Vagina (tissue), 2 donors: ENCODE measurements around the gene MINDY4. TPM values are rescaled to one million over a fixed set of nuclear protein-coding genes. Genes with fewer than 3 reads are reported as not detected.

Experiments used
- DNase-seq, 2 donors: peaks; one replicate each; pipeline ENCODE4 v3.0.0-alpha.2; 2017; ENCODE audit errors: extremely low spot score in 2 of 2
- H3K27ac ChIP-seq: fragments of 200-600 bp; sonication (generic); one replicate; pipeline ENCODE4 v1.5.1; 2019
- H3K27me3 ChIP-seq: fragments of 200-600 bp; sonication (generic); one replicate; pipeline ENCODE4 v1.5.1; 2019
- H3K36me3 ChIP-seq, 2 donors: fragments of 200-600 bp; sonication (generic); one replicate each; pipeline ENCODE4 v1.5.1; 2017 to 2019
- H3K4me1 ChIP-seq: fragments of 200-600 bp; sonication (generic); one replicate; pipeline ENCODE4 v1.5.1; 2019
- H3K4me3 ChIP-seq, 2 donors: fragments of 200-600 bp; sonication (generic); 1 replicate in 1 of 2; 2 replicates in 1 of 2; pipeline ENCODE4 v1.5.1; 2016 to 2019
- H3K9me3 ChIP-seq: fragments of 200-600 bp; sonication (generic); one replicate; pipeline ENCODE4 v1.5.1; 2019
- CTCF ChIP-seq, 3 experiments: fragments of 450-650 bp in 2 of 3; fragments of 200-600 bp in 1 of 3; sonication (generic) in 1 of 3; IDR thresholded peaks; one replicate each; pipeline ENCODE4 v1.5.1; 2017 to 2019; ENCODE audit warnings: antibody characterized with exemption in 3 of 3, mild to moderate bottlenecking in 2 of 3, moderate library complexity in 2 of 3
- POLR2A ChIP-seq, 2 donors: fragments of 450-650 bp; IDR thresholded peaks; one replicate each; pipeline ENCODE4 v1.6.1; 2017; ENCODE audit warnings: antibody characterized with exemption in 2 of 2, mild to moderate bottlenecking in 2 of 2, moderate library complexity in 2 of 2
- POLR2AphosphoS5 ChIP-seq, 2 donors: sonication (generic); formaldehyde crosslinking; IDR thresholded peaks; one replicate each; pipeline ENCODE4 v1.9.0; 2017; ENCODE audit warnings: antibody characterized with exemption in 2 of 2, mild to moderate bottlenecking in 2 of 2, low read depth in 1 of 2; ENCODE audit not compliant: insufficient read depth in 1 of 2
- intact Hi-C: fragments of 100-400 bp; cut with DNase I; formaldehyde crosslinking; loops from one replicate; pipeline ENCODE4 v1.15.1; 2023
- total RNA-seq: library from RNA; depleted of rRNA; stranded (reverse); fragments of >200 nt; gene quantifications from one replicate; pipeline ENCODE4 v1.2.3, GENCODE V29; 2016

Gene MINDY4
- total RNA-seq, 1 donor from 2014 or later, result 10.3 TPM

GRCh38 chr7:30841025-30841735 is 70.0 kb downstream of the MINDY4 start:
- Histone ChIP-seq H3K27ac (no peak overlapping the region), H3K36me3 (no peaks in the 10 kb centered on the region), H3K9me3 (no peaks in the 10 kb centered on the region), H3K4me1 (peaks cover 32% of the 10 kb centered on the region), H3K27me3 (no peaks in the 10 kb centered on the region), H3K4me3 (no peak overlapping the region)
- no peak for TF ChIP-seq CTCF (IDR thresholded peaks at IDR 0.05)
- TF ChIP-seq POLR2A (IDR thresholded peaks at IDR 0.05), result no peak
- TF ChIP-seq POLR2AphosphoS5 (IDR thresholded peaks at IDR 0.05; ENCODE audit: insufficient read depth in 1 of 2, low read depth in 1 of 2), result no peak
- peak in 1 of 2 donors; percentile 72 for DNase-seq
- intact Hi-C loops, result no loop called here

GRCh38 chr7:30841801-30842541 is 70.8 kb downstream of the MINDY4 start:
- peaks cover 37% of the 10 kb centered on the region for H3K4me1 ChIP-seq
- H3K9me3 ChIP-seq, result no peaks in the 10 kb centered on the region
- DNase-seq, result peak in 1 of 2 donors; percentile 55

GRCh38 chr7:30842542-30843451 is 71.6 kb downstream of the MINDY4 start:
- Histone ChIP-seq H3K4me3 (no peak overlapping the region), H3K36me3 (no peaks in the 10 kb centered on the region), H3K27ac (peak overlapping the region; percentile 49), H3K27me3 (no peaks in the 10 kb centered on the region), H3K4me1 (peaks cover 37% of the 10 kb centered on the region), H3K9me3 (no peaks in the 10 kb centered on the region)
- peak in 1 of 2 donors; percentile 85 for DNase-seq
- intact Hi-C loops, result no loop called here
- TF ChIP-seq POLR2AphosphoS5 (IDR thresholded peaks at IDR 0.05; ENCODE audit: insufficient read depth in 1 of 2, low read depth in 1 of 2), result no peak

More at GRCh38 chr7:30841801-30842541, 70.8 kb downstream of the MINDY4 start:
- Histone ChIP-seq H3K36me3 (no peaks in the 10 kb centered on the region), H3K4me3 (no peak overlapping the region), H3K27ac (no peak overlapping the region), H3K27me3 (no peaks in the 10 kb centered on the region)
- no peak for TF ChIP-seq POLR2A (IDR thresholded peaks at IDR 0.05)
- TF ChIP-seq POLR2AphosphoS5 (IDR thresholded peaks at IDR 0.05; ENCODE audit: insufficient read depth in 1 of 2, low read depth in 1 of 2), result no peak
- no peak for TF ChIP-seq CTCF (IDR thresholded peaks at IDR 0.05)
- intact Hi-C loops, result no loop called here

- Histone ChIP-seq H3K27me3 (no peaks in the 10 kb centered on the region), H3K4me1 (peaks cover 37% of the 10 kb centered on the region)
- DNase-seq, result no peak
Observed at GRCh38 chr7:30843741-30844482, 72.7 kb downstream of the MINDY4 start.

More at GRCh38 chr7:30843741-30844482, 72.7 kb downstream of the MINDY4 start:
- H3K36me3 ChIP-seq, result no peaks in the 10 kb centered on the region
- peak overlapping the region; percentile 49 for H3K27ac ChIP-seq
- H3K4me3 ChIP-seq, result no peak overlapping the region
- TF ChIP-seq POLR2AphosphoS5 (IDR thresholded peaks at IDR 0.05; ENCODE audit: insufficient read depth in 1 of 2, low read depth in 1 of 2) (no peak), POLR2A (IDR thresholded peaks at IDR 0.05) (no peak), CTCF (IDR thresholded peaks at IDR 0.05) (no peak)
- intact Hi-C loops, result no loop called here
- no peaks in the 10 kb centered on the region for H3K9me3 ChIP-seq
